Liver (tissue), 9 donors: ENCODE results near the gene MYOD1. TPM values are rescaled to one million over a fixed set of nuclear protein-coding genes. Genes with fewer than 3 reads are reported as not detected.

Experiments
- DNase-seq: peaks from one replicate; pipeline ENCODE4 v3.0.0-alpha.2; 2017; ENCODE audit warnings: low spot score
- H3K27ac ChIP-seq, 2 donors: one replicate each; pipeline ENCODE4 v1.7.0; 2013; ENCODE audit warnings: inconsistent platforms in 2 of 2, low read length in 2 of 2, control low read depth in 1 of 2, low read depth in 1 of 2, mild to moderate bottlenecking in 1 of 2
- H3K27me3 ChIP-seq, 4 donors: one replicate each; pipeline versions ENCODE4 v1.6.1 to v1.7.0; 2013; ENCODE audit warnings: low read length in 3 of 4, inconsistent platforms in 1 of 4, mild to moderate bottlenecking in 1 of 4, moderate library complexity in 1 of 4; ENCODE audit not compliant: control insufficient read depth in 4 of 4, insufficient read depth in 4 of 4
- H3K36me3 ChIP-seq, 4 donors: one replicate each; pipeline versions ENCODE4 v1.6.1 to v1.7.0; 2013; ENCODE audit warnings: low read length in 3 of 4, mild to moderate bottlenecking in 3 of 4, low read depth in 1 of 4, moderate library complexity in 1 of 4; ENCODE audit not compliant: control insufficient read depth in 4 of 4, insufficient read depth in 3 of 4
- H3K4me1 ChIP-seq, 4 donors: one replicate each; pipeline versions ENCODE4 v1.6.1 to v1.7.0; 2013; ENCODE audit warnings: low read length in 3 of 4, mild to moderate bottlenecking in 3 of 4, moderate library complexity in 1 of 4; ENCODE audit not compliant: control insufficient read depth in 4 of 4, insufficient read depth in 4 of 4
- H3K4me3 ChIP-seq, 3 donors: one replicate each; pipeline versions ENCODE4 v1.6.1 to v1.7.0; 2013; ENCODE audit warnings: low read length in 3 of 3, control low read depth in 1 of 3, low read depth in 1 of 3, mild to moderate bottlenecking in 1 of 3
- H3K9ac ChIP-seq, 2 donors: one replicate each; pipeline ENCODE4 v1.7.0; 2013; ENCODE audit warnings: low read length in 2 of 2, mild to moderate bottlenecking in 2 of 2, moderate library complexity in 2 of 2, control low read depth in 1 of 2, low read depth in 1 of 2
- H3K9me3 ChIP-seq, 4 donors: one replicate each; pipeline versions ENCODE4 v1.6.1 to v1.7.0; 2013; ENCODE audit warnings: low read length in 3 of 4; ENCODE audit not compliant: control insufficient read depth in 4 of 4
- ATF3 ChIP-seq: IDR thresholded peaks from 2 replicates; pipeline ENCODE4 v1.6.1; 2016; ENCODE audit warnings: antibody characterized with exemption
- CTCF ChIP-seq: fragments of 150-350 bp; IDR thresholded peaks from 2 replicates; pipeline ENCODE4 v1.5.1; 2017; ENCODE audit warnings: improper control_type of control experiment, low read depth, low read length; ENCODE audit not compliant: missing input control
- EGR1 ChIP-seq, 2 donors: IDR thresholded peaks; 2 replicates each; pipeline ENCODE4 v1.6.1; 2016 to 2018; ENCODE audit warnings: antibody characterized with exemption in 2 of 2, low read depth in 2 of 2
- FOXA1 ChIP-seq: IDR thresholded peaks from 2 replicates; pipeline ENCODE4 v1.6.1; 2016; ENCODE audit warnings: antibody characterized with exemption
- FOXA2 ChIP-seq: IDR thresholded peaks from 2 replicates; pipeline ENCODE4 v1.6.1; 2016; ENCODE audit warnings: antibody characterized with exemption
- GABPA ChIP-seq, 2 donors: IDR thresholded peaks in 1 of 2; conservative IDR thresholded peaks in 1 of 2; 2 replicates each; pipeline ENCODE4 v1.6.1; 2016; ENCODE audit warnings: antibody characterized with exemption in 2 of 2, mild to moderate bottlenecking in 1 of 2, moderate library complexity in 1 of 2
- HNF4A ChIP-seq, 2 donors: conservative IDR thresholded peaks; 2 replicates each; pipeline ENCODE4 v1.6.1; 2016; ENCODE audit warnings: antibody characterized with exemption in 2 of 2, mild to moderate bottlenecking in 2 of 2
- HNF4G ChIP-seq: IDR thresholded peaks from 2 replicates; pipeline ENCODE4 v1.6.1; 2016; ENCODE audit warnings: antibody characterized with exemption
- JUND ChIP-seq, 2 donors: IDR thresholded peaks; 2 replicates each; pipeline ENCODE4 v1.6.1; 2016; ENCODE audit warnings: antibody characterized with exemption in 2 of 2
- MAX ChIP-seq: IDR thresholded peaks from 2 replicates; pipeline ENCODE4 v1.6.1; 2016; ENCODE audit warnings: antibody characterized with exemption
- NR2F2 ChIP-seq: IDR thresholded peaks from 2 replicates; pipeline ENCODE4 v1.6.1; 2016; ENCODE audit warnings: antibody characterized with exemption
- RAD21 ChIP-seq, 2 donors: IDR thresholded peaks; 2 replicates each; pipeline ENCODE4 v1.6.1; 2016; ENCODE audit warnings: antibody characterized with exemption in 2 of 2, mild to moderate bottlenecking in 2 of 2
- REST ChIP-seq: IDR thresholded peaks from 2 replicates; pipeline ENCODE4 v1.6.1; 2016; ENCODE audit warnings: antibody characterized with exemption, mild to moderate bottlenecking
- RXRA ChIP-seq, 2 donors: IDR thresholded peaks; 2 replicates each; pipeline ENCODE4 v1.6.1; 2017 to 2018; ENCODE audit warnings: antibody characterized with exemption in 2 of 2, mild to moderate bottlenecking in 1 of 2
- SP1 ChIP-seq: IDR thresholded peaks from 2 replicates; pipeline ENCODE4 v1.6.1; 2018; ENCODE audit warnings: antibody characterized with exemption, mild to moderate bottlenecking
- TAF1 ChIP-seq: conservative IDR thresholded peaks from 2 replicates; pipeline ENCODE4 v1.6.1; 2016; ENCODE audit warnings: antibody characterized with exemption, mild to moderate bottlenecking
- YY1 ChIP-seq: IDR thresholded peaks from 2 replicates; pipeline ENCODE4 v1.6.1; 2016; ENCODE audit warnings: antibody characterized with exemption, mild to moderate bottlenecking
- ZBTB33 ChIP-seq: IDR thresholded peaks from 2 replicates; pipeline ENCODE4 v1.6.1; 2016; ENCODE audit warnings: antibody characterized with exemption
- WGBS: extraction: QIAGEN DNeasy Blood & Tissue Kit; methylation state at CpG from one replicate; pipeline ENCODE4 v1.1.7; 2013; 5-methylcytosine and 5-hydroxymethylcytosine counted together
- polyA plus RNA-seq, 2 donors: library from polyadenylated mRNA; stranded (reverse) in 1 of 2; unstranded in 1 of 2; fragments of 200-250 nt in 1 of 2; fragments of >200 nt in 1 of 2; fragmentation: Nextera tagmentation in 1 of 2; extraction: Ambion mirVana in 1 of 2; gene quantifications; one replicate each; pipeline versions ENCODE4 v1.2.1 to v1.2.3, GENCODE V29; 2013 to 2015
- total RNA-seq, 2 donors: library from RNA; depleted of rRNA; stranded (reverse); fragments of >200 nt; gene quantifications; one replicate each; pipeline ENCODE4 v1.2.3, GENCODE V29; 2014
- donor health status: healthy.
- donor health status: healthy.
- donor health status: healthy.
- donor health status: healthy.
- donor health status: healthy.

Gene MYOD1
- total and polyA plus RNA-seq, 4 donors, result not detected

- no peak overlapping the region for H3K9ac ChIP-seq
- peaks cover 9 to 24% (median 14%) of the 10 kb centered on the region in 4 donors for H3K4me1 ChIP-seq
- H3K36me3 ChIP-seq, result peaks cover 0 to 2% (median 0%) of the 10 kb centered on the region in 4 donors
- TF ChIP-seq YY1 (no peak), REST (no peak), MAX (no peak), EGR1 (IDR thresholded peaks at IDR 0.05; ENCODE audit: low read depth in 2 of 2) (no peak), HNF4G (no peak), FOXA2 (no peak), HNF4A (conservative IDR thresholded peaks at IDR 0.05) (no peak), ATF3 (no peak), TAF1 (no peak), JUND (IDR thresholded peaks at IDR 0.05) (no peak)
- H3K4me3 ChIP-seq, result no peak overlapping the region
- WGBS, result 10% methylated on average over 16 of the region's 16 CpGs
- no peak overlapping the region for H3K27ac ChIP-seq
- H3K9me3 ChIP-seq, result no peaks in the 10 kb centered on the region
- peaks cover 4 to 25% (median 13%) of the 10 kb centered on the region in 4 donors for H3K27me3 ChIP-seq
- DNase-seq, result no peak
Observed at GRCh38 chr11:17718510-17718962, 835 bp upstream of the MYOD1 start.

- Histone ChIP-seq H3K9ac (no peak overlapping the region), H3K27ac (no peak overlapping the region), H3K9me3 (no peaks in the 10 kb centered on the region), H3K27me3 (peaks cover 5 to 19% (median 12%) of the 10 kb centered on the region in 4 donors), H3K4me3 (peak overlapping the region in 1 of 3 donors; percentile 2), H3K36me3 (peaks cover 0 to 2% (median 0%) of the 10 kb centered on the region in 4 donors), H3K4me1 (peaks cover 9 to 24% (median 14%) of the 10 kb centered on the region in 4 donors)
- no peak for DNase-seq
- 7% methylated on average over 85 of the region's 85 CpGs for WGBS
- TF ChIP-seq ATF3, result no peak
- TF ChIP-seq GABPA (IDR thresholded peaks at IDR 0.05 in 1 of 2, conservative IDR thresholded peaks at IDR 0.05 in 1 of 2), result no peak
- TF ChIP-seq ZBTB33, result no peak
- no peak for TF ChIP-seq SP1
- no peak for TF ChIP-seq CTCF
- TF ChIP-seq RAD21 (IDR thresholded peaks at IDR 0.05), result no peak
- TF ChIP-seq FOXA1, result no peak
- TF ChIP-seq RXRA (IDR thresholded peaks at IDR 0.05), result no peak
- no peak for TF ChIP-seq HNF4A (conservative IDR thresholded peaks at IDR 0.05)
- no peak for TF ChIP-seq TAF1
- no peak for TF ChIP-seq YY1
- no peak for TF ChIP-seq FOXA2
- no peak for TF ChIP-seq EGR1 (IDR thresholded peaks at IDR 0.05; ENCODE audit: low read depth in 2 of 2)
- no peak for TF ChIP-seq JUND (IDR thresholded peaks at IDR 0.05)
- TF ChIP-seq MAX, result no peak
- TF ChIP-seq NR2F2, result no peak
- no peak for TF ChIP-seq HNF4G
Observed at GRCh38 chr11:17719938-17720795, 796 bp downstream of the MYOD1 start.
